Limb (tissue), 2 donors: ENCODE measurements around the gene ASPSCR1.

Experiments used
- DNase-seq, 2 donors: peaks; one replicate each; pipeline ENCODE4 v3.0.0-alpha.2; 2016; ENCODE audit errors: extremely low spot score in 2 of 2

Gene ASPSCR1

GRCh38 chr17:82022981-82023446 lies 45.6 kb downstream of the ASPSCR1 start, which contains the start of gene LRRC45:
Gene LRRC45 (plus strand): TSS chr17:82023305. CDS start chr17:82023644, 339 bp downstream.
- peak; percentile 100 for DNase-seq

- DNase-seq, result no peak
Measured at GRCh38 chr17:82023447-82024241, 46.2 kb downstream of the ASPSCR1 start.

DNA sequence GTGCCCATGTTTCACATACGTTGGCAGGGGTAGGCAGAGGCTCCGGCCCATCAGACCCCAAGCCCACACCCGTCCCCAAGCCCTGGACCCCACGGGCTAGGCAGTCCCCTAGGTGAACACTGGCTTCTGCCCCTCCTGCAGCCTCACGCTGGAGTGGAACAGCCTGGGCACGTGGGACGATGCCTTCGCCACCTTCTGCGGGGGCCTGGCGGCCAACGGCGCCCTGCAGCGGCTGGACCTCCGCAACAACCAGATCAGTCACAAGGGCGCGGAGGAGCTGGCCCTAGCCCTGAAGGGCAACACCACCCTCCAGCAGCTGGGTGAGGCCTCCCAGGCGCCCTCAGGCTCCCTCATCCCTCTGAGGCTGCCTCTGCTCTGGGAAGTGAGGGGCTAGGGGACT lies 47.4 kb downstream of the ASPSCR1 start:
- DNase-seq, result no peak

- DNase-seq, result no peak
Measured at GRCh38 chr17:82025401-82026107, 48.1 kb downstream of the ASPSCR1 start.

- DNase-seq, result no peak
Measured at GRCh38 chr17:82028246-82028645, 50.8 kb downstream of the ASPSCR1 start.

DNA sequence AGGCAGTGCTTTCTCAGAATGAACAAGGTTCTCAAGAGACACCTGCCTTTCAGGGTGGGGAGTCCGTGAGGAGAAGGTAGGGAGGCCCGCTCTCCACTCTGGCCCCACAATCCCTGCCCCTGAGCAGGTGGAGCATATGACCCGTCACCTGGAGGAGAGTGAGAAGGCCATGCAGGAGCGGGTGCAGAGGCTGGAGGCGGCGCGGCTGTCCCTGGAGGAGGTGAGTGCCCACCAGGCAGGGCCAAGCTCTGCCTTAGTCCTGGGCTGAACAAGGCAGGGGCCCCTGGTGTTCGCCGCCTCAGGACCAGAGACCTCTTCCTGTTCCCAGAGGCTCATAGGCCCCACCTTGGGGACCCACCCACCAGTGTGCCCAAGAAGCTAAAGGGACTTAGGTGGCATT lies 51.5 kb downstream of the ASPSCR1 start:
- no peak for DNase-seq

DNA sequence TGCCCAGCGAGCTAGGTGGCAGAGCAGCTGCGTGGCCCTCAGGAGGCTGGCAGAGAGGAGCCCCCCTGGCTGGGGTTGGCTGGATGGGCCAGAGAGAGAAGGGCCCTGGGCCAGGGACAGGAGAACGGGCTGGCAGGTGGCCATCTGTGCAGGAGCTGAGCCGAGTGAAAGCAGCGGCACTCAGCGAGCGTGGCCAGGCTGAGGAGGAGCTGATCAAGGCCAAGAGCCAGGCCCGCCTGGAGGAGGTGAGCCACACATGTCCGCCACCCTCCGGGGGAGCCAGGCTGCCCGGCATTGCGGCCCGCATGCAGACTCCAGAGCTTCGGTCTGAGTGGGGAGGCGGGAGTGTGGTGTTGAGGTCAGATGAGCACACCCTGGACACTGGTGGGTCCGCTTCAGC lies 52.0 kb downstream of the ASPSCR1 start:
- DNase-seq, result no peak

DNA sequence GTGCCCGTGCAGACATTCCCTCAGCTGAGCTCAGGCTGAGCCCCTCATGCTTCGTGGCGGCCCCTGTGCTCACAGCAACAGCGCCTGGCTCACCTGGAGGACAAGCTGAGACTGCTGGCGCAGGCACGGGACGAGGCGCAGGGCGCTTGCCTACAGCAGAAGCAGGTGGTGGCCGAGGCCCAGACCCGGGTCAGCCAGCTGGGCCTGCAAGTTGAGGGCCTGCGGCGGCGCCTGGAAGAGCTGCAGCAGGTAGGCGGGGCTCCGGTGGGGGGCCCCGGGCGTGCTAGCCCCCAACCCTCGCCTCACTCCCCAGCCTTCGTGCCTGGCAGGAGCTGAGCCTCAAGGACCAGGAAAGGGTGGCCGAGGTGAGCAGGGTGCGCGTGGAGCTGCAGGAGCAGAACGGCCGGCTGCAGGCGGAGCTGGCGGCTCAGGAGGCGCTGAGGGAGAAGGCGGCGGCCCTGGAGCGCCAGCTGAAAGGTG lies 52.6 kb downstream of the ASPSCR1 start:
- no peak for DNase-seq

DNA sequence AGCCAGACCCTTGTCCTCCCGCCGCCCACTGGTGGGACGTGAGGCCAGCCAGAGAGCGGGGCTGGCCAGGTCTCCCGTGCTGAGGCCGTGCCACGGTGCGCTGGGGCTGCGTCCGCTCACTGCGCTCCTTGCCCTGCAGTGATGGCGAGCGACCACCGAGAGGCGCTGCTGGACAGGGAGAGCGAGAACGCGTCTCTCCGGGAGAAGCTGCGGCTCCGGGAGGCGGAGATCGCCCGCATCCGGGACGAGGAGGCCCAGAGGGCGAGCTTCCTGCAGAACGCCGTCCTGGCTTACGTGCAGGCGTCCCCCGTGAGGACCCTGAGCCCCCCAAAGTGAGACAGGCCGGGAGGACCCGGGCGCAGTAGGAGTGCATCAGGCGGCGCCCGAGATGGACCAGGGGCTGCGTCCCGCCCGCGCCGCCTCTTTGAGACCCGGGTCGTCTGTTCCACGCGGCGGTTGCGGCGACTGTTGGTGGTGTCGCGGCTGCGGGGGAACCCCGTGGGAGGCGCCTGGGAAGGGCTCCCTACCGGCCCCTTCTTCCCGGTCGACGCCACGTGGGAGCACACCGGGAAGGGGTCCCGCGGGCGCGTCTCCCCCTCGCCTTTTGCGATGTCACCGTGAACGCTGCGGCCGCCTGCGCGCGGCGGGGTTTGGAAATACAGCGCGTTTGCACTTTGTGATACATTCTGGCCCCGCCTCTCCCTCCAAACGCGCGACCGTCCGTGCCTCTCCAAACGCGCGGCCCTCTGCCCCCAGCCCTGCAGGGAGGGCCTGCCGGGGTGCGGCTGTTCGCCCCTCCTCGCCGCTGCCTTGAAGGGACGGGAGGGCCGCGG lies 53.3 kb downstream of the ASPSCR1 start:
- peak; percentile 72 to 90 for DNase-seq

DNA sequence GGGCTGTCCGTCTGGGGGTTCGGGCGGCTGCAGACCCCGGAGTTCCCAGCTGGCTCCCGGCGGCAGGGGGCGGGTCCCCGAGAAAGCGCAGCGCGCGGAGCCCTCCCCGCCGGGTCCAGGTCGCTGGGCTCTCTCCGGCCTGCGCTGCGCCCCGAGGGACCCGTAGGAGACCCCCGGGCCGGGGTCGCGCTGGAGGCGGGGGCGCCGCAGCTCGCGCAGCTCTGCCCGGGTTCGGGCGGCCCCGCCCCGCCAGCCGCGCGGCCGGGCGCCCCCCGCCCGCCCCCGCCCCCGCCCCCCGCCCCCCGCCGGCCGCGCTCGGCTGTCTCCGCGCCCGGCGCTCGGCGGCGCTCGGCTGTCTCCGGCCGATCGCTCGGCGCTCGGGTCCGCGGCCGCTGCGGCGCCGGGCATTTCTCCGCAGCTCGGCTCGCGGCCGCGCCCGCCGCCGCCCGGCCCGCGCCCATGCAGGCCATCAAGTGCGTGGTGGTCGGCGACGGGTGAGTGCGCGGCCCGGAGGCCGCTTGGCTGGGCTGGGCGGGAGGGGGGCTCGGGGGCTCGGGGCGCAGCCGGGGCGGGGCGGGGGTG lies 54.0 kb downstream of the ASPSCR1 start, which contains the start of gene RAC3:
Gene RAC3, plus strand, starts transcription at position 376 of the 582 bp plus-strand sequence. Its CDS starts 84 bp downstream, at position 460.
- DNase-seq, result peak in 1 of 2 donors; percentile 60

GRCh38 chr17:82031885-82032627 lies 54.6 kb downstream of the ASPSCR1 start:
- DNase-seq, result peak in 1 of 2 donors; percentile 59

DNA sequence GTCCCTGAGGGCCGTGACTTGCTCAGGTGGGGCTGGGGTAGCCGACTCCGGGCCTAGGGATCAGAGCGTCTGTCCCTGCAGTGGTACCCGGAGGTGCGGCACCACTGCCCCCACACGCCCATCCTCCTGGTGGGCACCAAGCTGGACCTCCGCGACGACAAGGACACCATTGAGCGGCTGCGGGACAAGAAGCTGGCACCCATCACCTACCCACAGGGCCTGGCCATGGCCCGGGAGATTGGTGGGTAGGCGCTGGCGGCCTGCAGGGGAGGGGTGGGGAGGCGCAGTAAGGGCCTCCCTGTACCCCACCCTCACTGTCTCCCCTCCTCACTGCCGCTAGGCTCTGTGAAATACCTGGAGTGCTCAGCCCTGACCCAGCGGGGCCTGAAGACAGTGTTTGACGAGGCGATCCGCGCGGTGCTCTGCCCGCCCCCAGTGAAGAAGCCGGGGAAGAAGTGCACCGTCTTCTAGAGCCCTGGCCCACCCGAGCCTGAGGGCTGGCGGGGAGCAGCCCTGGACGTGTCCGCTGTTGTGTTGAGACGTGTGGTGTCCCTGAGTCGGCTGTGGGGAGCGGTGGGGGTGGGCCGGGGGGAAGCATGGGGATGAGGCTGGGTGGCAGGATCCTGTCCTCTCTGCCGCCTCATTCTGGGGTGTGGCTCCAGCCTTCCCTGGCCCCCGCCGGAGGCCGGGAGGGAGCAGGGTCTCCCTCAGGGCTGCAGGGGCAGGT lies 56.1 kb downstream of the ASPSCR1 start:
- DNase-seq, result no peak

DNA sequence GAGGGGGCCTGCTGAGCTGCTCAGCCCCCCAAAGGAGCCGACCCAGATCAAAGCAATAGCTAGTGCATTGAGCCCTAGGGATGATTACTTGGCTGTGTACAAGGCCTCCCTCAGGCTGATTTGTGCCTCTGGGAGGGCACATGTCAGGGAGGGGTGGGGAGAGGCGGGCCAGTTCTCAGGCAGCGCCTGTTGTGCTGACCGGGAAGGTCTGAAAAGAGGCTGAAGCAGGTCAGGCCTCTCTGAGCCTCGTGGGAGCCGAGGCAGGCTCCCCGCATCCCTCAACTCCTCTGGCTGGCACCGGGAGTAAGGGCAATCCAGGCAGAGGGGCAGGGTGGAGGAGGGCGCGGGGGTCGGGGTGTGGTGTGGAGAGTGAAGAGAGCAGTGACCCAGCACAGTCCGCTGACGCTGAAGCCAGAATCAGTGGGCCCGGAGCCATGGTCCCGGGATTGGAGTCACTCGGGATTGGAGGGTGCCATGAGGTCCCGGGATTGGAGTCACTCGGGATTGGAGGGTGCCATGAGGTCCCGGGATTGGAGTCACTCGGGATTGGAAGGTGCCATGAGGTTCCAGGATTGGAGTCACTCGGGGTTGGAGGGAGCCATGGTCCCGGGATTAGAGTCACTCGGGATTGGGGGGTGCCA lies 57.1 kb downstream of the ASPSCR1 start:
- no peak for DNase-seq

DNA sequence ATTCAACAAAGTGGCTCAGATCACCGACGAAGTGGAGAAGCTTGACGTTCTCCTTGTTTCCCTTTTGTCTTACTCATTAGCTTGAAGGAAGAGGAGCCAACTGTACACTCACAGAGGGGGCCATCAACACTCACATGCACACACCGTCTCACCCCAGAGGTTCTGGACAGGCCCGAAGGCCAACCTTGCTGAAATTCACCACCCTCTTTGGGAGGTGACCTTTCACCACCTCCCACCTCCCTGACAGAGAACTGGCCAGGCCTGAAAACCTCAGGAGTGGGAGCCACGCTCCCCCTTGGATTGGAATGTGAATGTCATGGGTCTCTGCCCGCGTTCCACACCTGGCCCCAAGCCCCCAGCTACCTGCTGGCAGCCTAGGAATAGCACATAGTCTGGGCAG lies 58.1 kb downstream of the ASPSCR1 start:
- DNase-seq, result no peak

DNA sequence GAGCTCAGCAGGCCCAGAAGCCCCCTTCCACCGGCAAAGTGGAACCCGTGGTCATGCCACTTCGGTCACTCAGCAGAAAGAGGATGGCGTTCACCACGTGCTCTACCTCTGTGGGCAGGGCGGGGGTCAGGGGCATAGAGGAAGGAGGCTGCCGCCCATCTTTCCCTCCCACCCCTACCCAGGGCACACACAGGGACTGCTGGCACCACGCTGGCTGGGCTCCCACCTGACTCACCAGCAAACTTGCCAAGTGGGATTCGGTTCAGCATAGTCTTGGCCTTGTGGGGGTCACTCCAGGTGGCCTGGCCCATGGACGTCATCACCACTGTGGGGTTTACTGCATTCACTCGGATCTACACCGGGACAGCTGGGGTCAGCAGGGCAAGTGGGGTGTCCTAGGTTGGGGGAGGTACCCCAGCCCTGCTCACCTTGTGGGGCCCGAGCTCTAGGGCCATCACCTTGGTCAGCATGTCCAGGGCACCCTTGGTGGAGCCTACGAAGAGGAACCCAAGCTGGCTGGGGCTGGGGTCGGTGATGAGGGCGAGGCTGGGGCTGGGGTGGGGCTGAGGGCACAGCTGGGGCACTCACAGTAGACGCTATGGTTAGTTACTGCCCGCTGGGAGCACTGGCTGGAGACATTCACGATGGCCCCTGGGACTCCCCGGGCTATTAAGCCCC lies 58.7 kb downstream of the ASPSCR1 start:
- DNase-seq, result no peak

DNA sequence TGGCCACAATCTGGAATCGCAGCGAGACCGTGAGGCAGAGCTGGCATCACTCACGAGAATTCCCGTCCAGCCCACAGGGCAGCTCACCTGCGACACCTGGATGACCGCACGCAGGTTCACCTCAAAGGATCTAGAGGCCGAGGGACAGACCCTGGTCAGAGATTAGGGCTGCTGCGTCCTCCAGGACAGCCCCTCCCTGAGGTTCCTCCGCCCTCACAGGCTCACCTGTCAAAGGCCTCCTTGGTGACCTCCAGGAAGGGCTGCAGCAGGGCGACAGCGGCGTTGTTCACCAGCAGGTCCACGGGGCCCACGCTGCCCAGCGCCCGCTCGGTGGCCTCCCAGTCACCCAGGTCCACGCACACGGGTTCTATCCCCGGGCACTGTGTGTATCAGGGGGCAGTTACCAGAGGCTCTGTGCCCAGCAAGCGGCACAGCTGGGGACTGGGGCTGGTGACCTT lies 59.2 kb downstream of the ASPSCR1 start:
- DNase-seq, result no peak

DNA sequence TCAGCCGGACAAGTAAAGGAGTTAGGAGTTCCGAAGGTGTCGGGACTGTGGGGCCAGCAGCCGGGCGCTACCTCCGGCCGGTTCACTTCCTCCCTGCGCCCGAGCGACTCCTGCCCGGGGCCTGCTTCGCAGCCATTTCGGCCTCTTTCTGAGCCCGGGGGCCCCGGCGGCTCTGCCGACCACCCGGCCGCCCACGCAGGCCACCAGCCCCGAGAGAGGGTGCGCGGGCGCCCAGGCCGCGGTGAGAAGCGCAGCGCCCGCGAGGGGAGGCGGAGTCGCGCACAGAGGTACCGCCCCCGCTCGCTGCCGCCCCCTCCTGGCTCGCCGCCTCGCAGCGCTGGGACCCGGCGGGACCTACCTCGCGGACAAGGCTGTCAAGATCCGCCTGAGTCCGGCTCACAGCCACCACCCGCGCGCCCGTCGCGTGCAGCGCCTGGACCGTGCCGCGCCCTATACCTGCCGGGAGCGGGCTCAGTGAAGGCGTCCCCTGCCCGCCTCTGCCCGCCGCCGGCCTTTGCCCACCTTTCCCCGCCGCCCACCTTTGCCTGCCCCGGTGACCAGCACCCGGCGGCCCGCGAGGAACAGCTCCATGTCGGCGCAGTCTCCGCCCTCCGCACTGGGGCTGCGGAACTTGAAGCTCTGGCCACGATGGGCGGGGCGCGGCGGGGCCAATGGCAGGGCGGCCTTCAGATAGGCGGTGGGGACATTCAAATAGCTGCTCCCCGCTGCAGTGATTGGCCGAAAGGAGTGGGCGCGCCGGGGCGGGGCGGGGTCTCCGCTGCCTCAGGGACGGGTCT lies 59.9 kb downstream of the ASPSCR1 start, which contains the start of gene DCXR:
Gene DCXR, minus strand, starts transcription at position 606 of the 797 bp plus-strand sequence. Its CDS starts 15 bp downstream, at position 591.
- peak; percentile 93 to 96 for DNase-seq

GRCh38 chr17:82037889-82038195 lies 60.4 kb downstream of the ASPSCR1 start:
- DNase-seq, result no peak
